ENCODE results near the gene C17orf58.

DNA sequence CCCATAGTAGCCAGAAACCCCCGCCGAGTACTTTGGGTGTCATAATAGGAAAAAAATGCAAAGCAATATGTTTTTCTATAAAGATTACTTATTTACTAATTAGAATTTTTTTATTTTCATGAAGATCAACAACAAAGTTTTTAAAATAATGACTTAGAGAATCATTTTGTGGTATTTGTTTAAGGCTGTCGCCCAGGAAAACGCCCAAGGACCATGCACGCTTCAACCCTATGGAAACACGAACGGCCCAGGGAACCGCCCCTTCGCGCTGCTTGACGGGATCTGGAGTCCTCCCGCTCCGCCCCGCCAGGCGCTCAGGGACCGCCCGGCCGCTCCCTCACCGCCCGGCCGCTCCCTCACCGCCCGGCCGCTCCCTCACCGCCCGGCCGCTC lies 38.9 kb upstream of the C17orf58 start:
- TF ChIP-seq, protein P1, sequence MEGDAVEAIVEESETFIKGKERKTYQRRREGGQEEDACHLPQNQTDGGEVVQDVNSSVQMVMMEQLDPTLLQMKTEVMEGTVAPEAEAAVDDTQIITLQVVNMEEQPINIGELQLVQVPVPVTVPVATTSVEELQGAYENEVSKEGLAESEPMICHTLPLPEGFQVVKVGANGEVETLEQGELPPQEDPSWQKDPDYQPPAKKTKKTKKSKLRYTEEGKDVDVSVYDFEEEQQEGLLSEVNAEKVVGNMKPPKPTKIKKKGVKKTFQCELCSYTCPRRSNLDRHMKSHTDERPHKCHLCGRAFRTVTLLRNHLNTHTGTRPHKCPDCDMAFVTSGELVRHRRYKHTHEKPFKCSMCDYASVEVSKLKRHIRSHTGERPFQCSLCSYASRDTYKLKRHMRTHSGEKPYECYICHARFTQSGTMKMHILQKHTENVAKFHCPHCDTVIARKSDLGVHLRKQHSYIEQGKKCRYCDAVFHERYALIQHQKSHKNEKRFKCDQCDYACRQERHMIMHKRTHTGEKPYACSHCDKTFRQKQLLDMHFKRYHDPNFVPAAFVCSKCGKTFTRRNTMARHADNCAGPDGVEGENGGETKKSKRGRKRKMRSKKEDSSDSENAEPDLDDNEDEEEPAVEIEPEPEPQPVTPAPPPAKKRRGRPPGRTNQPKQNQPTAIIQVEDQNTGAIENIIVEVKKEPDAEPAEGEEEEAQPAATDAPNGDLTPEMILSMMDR (conservative IDR thresholded peaks at IDR 0.05; ENCODE audit: low read depth, low read length), result no peak
- no peak for TF ChIP-seq POLR2A (IDR thresholded peaks at IDR 0.05; ENCODE audit: low read depth, low read length)
- no peak for TF ChIP-seq MXI1 (IDR thresholded peaks at IDR 0.05; ENCODE audit: borderline replicate concordance, low read depth, low read length)
- TF ChIP-seq, protein P2, sequence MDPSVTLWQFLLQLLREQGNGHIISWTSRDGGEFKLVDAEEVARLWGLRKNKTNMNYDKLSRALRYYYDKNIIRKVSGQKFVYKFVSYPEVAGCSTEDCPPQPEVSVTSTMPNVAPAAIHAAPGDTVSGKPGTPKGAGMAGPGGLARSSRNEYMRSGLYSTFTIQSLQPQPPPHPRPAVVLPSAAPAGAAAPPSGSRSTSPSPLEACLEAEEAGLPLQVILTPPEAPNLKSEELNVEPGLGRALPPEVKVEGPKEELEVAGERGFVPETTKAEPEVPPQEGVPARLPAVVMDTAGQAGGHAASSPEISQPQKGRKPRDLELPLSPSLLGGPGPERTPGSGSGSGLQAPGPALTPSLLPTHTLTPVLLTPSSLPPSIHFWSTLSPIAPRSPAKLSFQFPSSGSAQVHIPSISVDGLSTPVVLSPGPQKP (IDR thresholded peaks at IDR 0.05; ENCODE audit: borderline replicate concordance, low read depth, low read length), result no peak

Measured in IMR-90 (cell line).